Epithelial cell of esophagus (primary cell): ENCODE results near the gene TNIK.

Source experiments
- DNase-seq: peaks from one replicate; pipeline ENCODE4 v3.0.0; 2010; ENCODE audit warnings: low read depth
- H3K4me3 ChIP-seq: 2 replicates; pipeline ENCODE4 v1.5.1; 2011; ENCODE audit warnings: mild to moderate bottlenecking, low read length, control low read depth
- TF ChIP-seq, protein P1 (sequence below): IDR thresholded peaks from 2 replicates; pipeline ENCODE4 v1.5.1; 2011; ENCODE audit warnings: low read depth, mild to moderate bottlenecking, low read length, control low read depth, inconsistent platforms; ENCODE audit not compliant: insufficient read depth; ENCODE audit errors: missing control alignments

The TNIK gene

DNA sequence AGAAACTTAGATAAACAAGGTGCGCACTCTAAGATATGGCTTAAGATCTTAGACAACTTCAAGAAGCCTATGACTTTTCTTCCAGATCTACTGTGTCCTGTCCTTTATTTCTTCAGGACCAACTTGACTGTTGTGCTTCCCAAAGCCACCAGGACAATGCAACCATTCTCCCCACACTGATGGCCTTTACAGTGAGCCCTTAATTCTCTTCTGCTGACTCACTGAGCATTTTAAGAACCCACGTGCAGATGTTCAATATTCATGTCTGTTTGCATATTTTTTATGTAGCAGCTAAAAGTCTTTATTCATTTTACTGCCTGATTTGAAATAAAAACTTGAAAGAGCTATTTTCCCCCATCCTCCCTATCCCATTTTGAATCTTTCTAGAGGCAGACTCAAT is 330.4 kb downstream of the TNIK start:
- TF ChIP-seq, protein P1, sequence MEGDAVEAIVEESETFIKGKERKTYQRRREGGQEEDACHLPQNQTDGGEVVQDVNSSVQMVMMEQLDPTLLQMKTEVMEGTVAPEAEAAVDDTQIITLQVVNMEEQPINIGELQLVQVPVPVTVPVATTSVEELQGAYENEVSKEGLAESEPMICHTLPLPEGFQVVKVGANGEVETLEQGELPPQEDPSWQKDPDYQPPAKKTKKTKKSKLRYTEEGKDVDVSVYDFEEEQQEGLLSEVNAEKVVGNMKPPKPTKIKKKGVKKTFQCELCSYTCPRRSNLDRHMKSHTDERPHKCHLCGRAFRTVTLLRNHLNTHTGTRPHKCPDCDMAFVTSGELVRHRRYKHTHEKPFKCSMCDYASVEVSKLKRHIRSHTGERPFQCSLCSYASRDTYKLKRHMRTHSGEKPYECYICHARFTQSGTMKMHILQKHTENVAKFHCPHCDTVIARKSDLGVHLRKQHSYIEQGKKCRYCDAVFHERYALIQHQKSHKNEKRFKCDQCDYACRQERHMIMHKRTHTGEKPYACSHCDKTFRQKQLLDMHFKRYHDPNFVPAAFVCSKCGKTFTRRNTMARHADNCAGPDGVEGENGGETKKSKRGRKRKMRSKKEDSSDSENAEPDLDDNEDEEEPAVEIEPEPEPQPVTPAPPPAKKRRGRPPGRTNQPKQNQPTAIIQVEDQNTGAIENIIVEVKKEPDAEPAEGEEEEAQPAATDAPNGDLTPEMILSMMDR: no peak
- no peak for DNase-seq

GRCh38 chr3:171127611-171128010 is 332.6 kb downstream of the TNIK start:
- TF ChIP-seq, protein P1: no peak
- no peak overlapping the region for H3K4me3 ChIP-seq
- no peak for DNase-seq

More for the DNA sequence above, 330.4 kb downstream of the TNIK start:
- no peak overlapping the region for H3K4me3 ChIP-seq

GRCh38 chr3:171126478-171127209 is 333.6 kb downstream of the TNIK start:
- no peak for DNase-seq
- H3K4me3 ChIP-seq: no peak overlapping the region
- TF ChIP-seq, protein P1: no peak

GRCh38 chr3:171125010-171125409 is 335.2 kb downstream of the TNIK start:
- no peak for DNase-seq
- TF ChIP-seq, protein P1: no peak
- H3K4me3 ChIP-seq: no peak overlapping the region

DNA sequence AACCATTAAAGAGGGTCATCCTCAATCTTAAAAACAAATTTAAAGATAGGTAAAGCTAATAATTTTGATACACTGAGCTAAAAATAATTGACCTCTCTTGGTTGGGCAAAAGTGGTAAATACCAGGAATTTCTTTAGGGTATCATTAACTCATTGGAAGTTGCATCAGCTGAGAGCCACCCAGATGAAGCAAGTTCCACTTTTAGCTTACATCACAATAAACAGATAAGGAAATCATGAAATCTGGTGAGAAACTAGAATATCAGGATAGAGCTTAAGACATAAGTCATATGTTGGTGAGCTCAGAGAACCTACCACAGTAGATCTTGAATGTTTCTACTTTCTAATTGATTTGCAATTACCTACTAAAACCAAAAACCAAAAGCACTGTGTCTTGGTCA is 336.3 kb downstream of the TNIK start:
- TF ChIP-seq, protein P1: no peak
- no peak overlapping the region for H3K4me3 ChIP-seq
- DNase-seq: no peak

GRCh38 chr3:171122861-171123260 is 337.3 kb downstream of the TNIK start:
- TF ChIP-seq, protein P1: no peak
- H3K4me3 ChIP-seq: no peak overlapping the region
- no peak for DNase-seq

DNA sequence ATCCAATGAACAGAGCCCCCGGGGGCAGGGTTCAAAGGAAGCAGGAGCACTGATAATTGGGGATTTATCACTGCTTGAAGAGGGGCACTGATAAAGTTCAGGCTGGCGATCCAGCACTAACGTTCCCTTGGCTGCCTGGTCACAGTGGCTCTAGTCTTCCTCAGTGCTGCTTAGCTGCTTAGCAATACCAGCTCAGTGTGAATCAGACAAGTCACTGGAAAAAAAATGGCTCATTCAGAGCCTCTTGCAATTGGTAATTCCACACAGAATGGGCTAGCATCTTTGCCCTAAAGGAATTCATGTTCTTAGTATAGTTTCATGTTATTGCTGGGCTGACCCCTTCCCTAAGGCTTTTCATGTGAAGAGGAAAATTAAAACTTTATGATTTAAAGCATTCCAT is 338.0 kb downstream of the TNIK start:
- no peak for DNase-seq
- TF ChIP-seq, protein P1: no peak

More for the DNA sequence above, 338.0 kb downstream of the TNIK start:
- H3K4me3 ChIP-seq: no peak overlapping the region
